ENCODE results near the gene ATL1. TPM values are rescaled to one million over a fixed set of nuclear protein-coding genes. Genes with fewer than 3 reads are reported as not detected.
A peak's percentile ranks its signal among the peaks of the same experiment; 100 is the strongest.
"Not testable (repeated sequence)": the region's sequence is repeated elsewhere in the genome, so short reads cannot be mapped to it uniquely, and the experiment has no call there.

ATL1 gene
- total RNA-seq, 1 donor from 2014 or later = 23.3 TPM

DNA sequence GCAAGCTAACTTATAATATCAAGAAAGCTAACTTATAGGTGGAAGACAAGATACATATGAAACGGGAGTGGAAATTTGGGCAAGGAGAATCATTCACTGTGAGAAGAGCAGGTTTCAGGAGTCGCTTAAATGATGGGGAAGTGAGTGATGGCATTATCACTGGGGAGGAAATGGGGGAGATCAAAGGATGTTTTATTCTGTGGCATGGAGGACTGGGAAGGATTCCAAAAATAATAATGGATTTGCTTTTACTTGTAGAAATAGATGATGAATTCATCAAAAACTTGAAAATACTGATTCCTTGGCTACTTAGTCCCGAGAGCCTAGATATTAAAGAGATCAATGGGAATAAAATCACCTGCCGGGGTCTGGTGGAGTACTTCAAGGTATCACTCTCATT, 60.4 kb downstream of the ATL1 start:
- ATAC-seq = no peak
- intact Hi-C loops (cut with DNase I) = no loop called here
- no peak for DNase-seq (ENCODE audit: low spot score)

DNA sequence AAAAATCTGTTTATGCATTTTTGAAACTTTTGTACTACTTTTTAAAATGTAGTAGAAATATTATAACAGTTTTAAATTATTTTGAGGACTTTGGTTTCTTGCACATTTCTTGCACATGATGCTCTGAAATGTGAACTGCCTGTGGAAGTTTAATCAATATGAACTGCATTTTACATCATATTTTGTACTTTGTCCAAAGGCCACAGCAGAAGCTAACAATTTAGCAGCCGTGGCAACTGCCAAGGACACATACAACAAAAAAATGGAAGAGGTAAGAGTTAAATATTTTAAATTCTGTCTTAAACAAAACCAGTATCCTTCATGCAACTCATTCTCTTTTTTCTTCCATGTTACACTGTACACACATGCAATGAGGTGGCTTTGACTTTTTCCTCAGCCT, 63.0 kb downstream of the ATL1 start:
- intact Hi-C loops (cut with DNase I) = no loop called here
- ATAC-seq (no peak), DNase-seq (ENCODE audit: low spot score) (no peak)

DNA sequence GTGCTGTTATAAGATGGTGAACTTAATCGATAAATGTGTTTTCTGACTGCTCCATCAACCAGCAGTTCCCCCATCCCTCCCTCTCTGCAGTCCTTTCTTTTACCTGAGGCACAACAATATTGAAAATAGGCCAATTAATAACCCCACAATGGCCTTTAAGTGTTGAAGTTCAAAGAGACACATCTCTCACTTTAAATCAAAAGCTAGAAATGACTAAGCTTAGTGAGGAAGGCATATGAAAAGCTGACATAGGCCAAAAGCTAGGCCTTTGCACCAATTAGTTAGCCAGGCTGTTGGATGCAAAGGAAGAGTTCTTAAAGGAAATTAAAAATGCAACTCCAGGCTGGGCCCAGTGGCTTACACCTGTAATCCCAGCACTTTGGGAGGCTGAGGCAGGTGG, 64.5 kb downstream of the ATL1 start:
- DNase-seq (ENCODE audit: low spot score) (no peak), ATAC-seq (no peak)
- intact Hi-C loops (cut with DNase I) = no loop called here

DNA sequence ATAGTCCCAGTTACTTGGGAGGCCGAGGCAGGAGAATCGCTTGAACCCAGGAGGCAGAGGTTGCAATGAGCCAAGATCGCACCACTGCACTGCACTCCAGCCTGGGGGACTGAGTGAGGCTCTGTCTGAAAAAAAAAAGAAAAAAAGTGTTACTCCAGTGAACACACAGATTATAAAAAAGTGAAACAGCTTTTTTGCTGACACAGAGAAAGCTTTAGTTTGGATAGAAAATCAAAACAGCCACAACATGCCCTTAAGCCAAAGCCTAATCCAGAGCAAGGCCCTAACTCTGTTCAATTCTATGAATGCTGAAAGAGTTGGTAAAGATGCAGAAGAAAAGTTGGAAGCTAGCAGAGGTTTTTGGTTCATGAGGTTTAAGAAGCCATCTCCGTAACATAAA, 65.0 kb downstream of the ATL1 start:
- intact Hi-C loops (cut with DNase I); DNase-seq (ENCODE audit: low spot score); ATAC-seq: not testable (repeated sequence)

GRCh38 chr14:50631408-50631821, 71.5 kb downstream of the ATL1 start:
- ATAC-seq = no peak
- intact Hi-C loops (cut with DNase I) = no loop called here
- DNase-seq (ENCODE audit: low spot score) = no peak

GRCh38 chr14:50633954-50634353, 74.0 kb downstream of the ATL1 start:
- ATAC-seq (no peak), DNase-seq (ENCODE audit: low spot score) (no peak)
- intact Hi-C loops (cut with DNase I) = no loop called here

GRCh38 chr14:50635141-50635540, 75.2 kb downstream of the ATL1 start:
- ATAC-seq (no peak), DNase-seq (ENCODE audit: low spot score) (no peak)

GRCh38 chr14:50647282-50647681, 87.3 kb downstream of the ATL1 start:
- intact Hi-C loops (cut with DNase I) = no loop called here
- DNase-seq (ENCODE audit: low spot score) (no peak), ATAC-seq (no peak)

More at GRCh38 chr14:50635141-50635540, 75.2 kb downstream of the ATL1 start:
- intact Hi-C loops (cut with DNase I) = no loop called here

- DNase-seq (ENCODE audit: low spot score) (no peak), ATAC-seq (peak; percentile 24)
- intact Hi-C loops (cut with DNase I) = no loop called here
Observed at GRCh38 chr14:50647753-50648152, 87.8 kb downstream of the ATL1 start.

- ATAC-seq (no peak), DNase-seq (ENCODE audit: low spot score) (no peak)
- intact Hi-C loops (cut with DNase I) = no loop called here
Observed at GRCh38 chr14:50649691-50650090, 89.7 kb downstream of the ATL1 start.

DNA sequence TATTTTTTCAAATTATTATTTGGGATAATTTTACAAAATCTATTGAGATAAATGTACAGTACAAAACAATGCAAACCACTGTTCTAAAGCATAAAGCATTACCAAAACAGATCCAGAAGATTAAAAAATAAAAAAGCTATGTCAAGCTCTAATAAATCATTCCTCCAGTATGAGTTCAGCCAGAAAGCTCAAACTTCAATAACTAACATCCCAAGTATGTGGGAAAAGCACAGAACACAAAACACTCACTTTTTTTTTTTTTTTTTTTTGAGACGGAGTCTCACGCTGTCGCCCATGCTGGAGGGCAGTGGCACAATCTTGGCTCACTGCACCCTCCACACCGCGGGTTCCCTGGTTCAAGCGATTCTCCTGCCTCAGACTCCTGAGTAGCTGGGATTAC, 96.8 kb downstream of the ATL1 start:
- ATAC-seq (no peak), DNase-seq (ENCODE audit: low spot score) (no peak)
- intact Hi-C loops (cut with DNase I) = no loop called here

- intact Hi-C loops (cut with DNase I) = no loop called here
- DNase-seq (ENCODE audit: low spot score) (no peak), ATAC-seq (no peak)
Observed at GRCh38 chr14:50657753-50658152, 97.8 kb downstream of the ATL1 start.

DNA sequence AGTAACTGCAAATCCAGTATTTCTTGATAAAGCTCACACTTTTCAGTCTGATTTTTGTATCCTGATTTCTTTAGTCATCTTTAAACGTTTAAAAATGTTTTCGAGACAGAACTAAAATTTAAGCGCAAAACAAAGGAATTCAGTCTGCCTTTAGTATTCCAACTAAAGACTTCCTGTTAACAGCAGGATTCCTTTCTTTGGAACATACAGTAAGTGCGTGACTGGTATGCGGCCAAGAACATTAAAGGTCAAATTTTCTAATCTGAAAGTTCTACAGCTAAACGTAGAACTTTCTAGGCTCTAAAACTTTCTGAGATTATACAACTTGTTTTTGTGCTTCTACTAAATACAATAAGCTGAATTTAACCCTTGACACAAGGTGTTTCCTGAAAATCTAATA, 98.3 kb downstream of the ATL1 start:
- peak; percentile 70 for ATAC-seq
- no peak for DNase-seq (ENCODE audit: low spot score)
- intact Hi-C loops (cut with DNase I) = no loop called here

DNA sequence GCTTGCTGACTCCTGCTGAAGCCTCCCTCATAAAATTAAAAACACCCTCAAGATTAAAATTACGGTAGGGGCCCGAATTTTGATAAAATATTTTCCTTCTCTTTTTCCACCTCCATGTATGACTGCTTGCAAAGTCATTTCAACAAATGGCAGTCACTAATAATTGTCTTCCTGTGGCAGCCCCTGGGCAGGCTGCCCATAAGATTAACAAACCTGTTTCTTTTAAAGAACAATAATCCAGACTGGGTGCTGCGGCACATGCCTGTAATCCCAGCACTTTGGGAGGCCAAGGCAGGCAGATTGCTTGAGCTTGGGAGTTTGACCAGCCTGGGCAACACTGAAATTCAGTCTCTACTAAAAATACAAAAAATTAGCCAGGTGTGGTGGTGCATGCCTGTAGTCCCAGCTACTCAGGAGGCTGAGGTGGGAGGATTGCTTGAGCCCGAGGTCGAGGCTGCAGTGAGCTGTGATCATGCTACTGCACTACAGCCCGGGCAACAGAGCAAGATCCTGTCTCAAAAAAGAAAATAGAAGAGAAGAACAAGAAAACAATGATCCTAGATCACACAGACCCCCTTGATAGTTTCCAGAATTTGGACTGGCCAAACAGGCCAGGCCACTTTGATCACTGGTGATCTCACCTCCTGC, 99.5 kb downstream of the ATL1 start:
- ATAC-seq (no peak), DNase-seq (ENCODE audit: low spot score) (no peak)
- intact Hi-C loops (cut with DNase I) = no loop called here

DNA sequence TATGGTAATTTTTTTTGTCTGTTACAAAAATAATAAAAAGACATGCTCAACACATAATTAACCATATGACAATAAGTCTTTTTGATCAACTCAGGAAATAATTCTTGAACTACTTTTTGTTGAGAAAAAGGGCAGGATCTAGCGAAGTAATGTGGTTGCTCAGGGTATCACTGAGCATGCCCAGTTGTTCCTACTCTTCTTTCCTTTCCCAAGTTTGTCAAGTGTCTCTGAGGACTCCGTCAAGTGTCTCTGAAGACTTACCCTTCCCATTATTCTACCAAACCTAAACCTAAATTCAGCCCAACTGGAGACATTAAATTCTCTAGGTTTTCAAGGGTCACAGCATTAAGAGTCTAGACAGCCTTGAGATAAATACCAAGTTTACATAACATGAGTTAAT, 104.6 kb downstream of the ATL1 start:
- DNase-seq (ENCODE audit: low spot score); ATAC-seq; intact Hi-C loops (cut with DNase I): not testable (repeated sequence)

DNA sequence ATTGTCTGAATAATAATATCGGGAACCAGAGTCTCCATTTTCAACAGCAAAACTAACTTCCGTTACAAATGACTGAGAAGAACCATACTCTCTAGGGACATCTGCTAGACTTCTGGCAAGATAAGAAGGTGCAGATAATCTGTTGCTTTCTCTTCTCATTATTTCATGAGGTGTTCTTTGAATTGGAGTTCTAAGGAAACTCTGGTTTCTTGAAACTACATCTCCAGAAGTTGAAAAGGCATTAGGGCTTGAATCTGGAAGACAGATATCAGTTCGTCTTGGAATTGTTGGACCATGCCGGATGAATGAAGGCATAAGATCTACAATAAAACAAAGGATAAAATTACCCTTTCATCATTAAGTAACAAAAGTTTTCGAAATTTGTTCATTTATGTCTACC, 105.4 kb downstream of the ATL1 start:
- intact Hi-C loops (cut with DNase I); ATAC-seq; DNase-seq (ENCODE audit: low spot score): not testable (repeated sequence)

- intact Hi-C loops (cut with DNase I) = no loop called here
- DNase-seq (ENCODE audit: low spot score) (no peak), ATAC-seq (peak; percentile 75)
Observed at GRCh38 chr14:50666772-50667683, 107.1 kb downstream of the ATL1 start.

- peak; percentile 33 for ATAC-seq
- intact Hi-C loops (cut with DNase I) = no loop called here
- DNase-seq (ENCODE audit: low spot score) = no peak
Observed at GRCh38 chr14:50667684-50667995, 107.7 kb downstream of the ATL1 start.

DNA sequence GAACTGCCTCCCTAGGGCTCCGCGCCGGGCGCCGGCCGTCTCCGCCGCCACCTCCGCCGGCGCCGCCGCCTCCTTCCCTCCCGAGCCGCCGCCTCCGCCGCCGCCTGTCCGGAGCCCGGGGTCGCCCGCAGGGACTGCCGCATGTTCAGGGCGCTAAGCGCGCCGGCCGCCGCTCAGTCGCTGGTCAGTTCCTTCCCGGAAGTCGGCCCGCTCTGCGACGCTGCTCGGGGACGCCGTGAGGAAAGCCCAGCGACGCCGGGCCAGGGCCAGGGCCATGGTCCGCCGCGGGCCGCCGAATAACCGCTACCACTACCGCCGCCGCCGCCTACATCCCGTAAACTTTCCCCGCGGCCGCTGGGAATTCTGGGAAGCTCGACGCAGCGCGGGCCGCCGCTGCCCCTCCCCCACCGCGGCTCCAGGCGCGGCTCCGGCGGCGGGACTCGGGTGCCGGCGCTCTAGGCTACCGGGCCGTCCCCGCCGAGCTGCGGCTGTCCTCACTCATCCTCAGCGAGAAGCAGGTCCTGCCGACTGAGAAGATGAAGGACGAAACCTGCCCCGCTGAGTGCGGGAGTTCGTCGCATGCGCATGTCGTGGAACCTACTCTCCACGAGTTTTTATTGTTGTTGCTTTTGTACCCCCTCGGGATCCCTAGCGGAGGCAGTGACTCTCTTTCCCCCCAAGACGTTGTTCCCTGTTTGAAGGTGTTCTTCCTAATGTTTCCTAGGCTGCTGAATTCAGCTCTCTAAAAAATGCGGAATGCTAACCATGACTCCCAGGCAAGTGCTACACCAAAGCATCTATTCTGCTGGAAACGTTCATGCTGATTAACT, 108.3 kb downstream of the ATL1 start, which contains the start of gene SAV1:
Gene SAV1, minus strand, starts transcription at position 311 of the 830 bp plus-strand sequence. CDS start 339 bp downstream, outside the sequence.
- intact Hi-C loops (cut with DNase I) = no loop called here

DNA sequence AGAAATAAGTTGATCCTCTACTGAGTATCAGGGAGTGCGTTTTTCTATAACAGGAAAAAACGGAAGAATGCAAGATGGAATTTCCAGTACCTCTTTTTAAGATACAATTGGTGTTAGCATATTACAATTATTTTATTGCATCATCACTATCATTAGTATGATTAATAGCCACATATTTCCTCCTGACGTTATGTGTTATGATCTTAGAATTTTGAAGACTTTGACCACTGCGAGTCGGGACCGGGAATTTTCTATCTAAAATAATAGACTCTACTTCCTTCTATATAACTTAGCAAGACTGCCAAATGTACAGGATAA, 108.8 kb downstream of the ATL1 start:
- intact Hi-C loops (cut with DNase I) = no loop called here
- DNase-seq (ENCODE audit: low spot score) (no peak), ATAC-seq (no peak)

More for the DNA sequence above, 108.3 kb downstream of the ATL1 start, which contains the start of gene SAV1:
- ATAC-seq (peak; percentile 86), DNase-seq (ENCODE audit: low spot score) (peak; percentile 91)
